Measurements from ENCODE around the gene TOMM20.
"Not testable (repeated sequence)": the region's sequence is repeated elsewhere in the genome, so short reads cannot be mapped to it uniquely, and the experiment has no call there.

The TOMM20 gene

GRCh38 chr1:235077571-235078479, 50.8 kb downstream of the TOMM20 start:
- no peak for FAIRE-seq

- no peak for FAIRE-seq
These were observed 51.5 kb downstream of the TOMM20 start for GRCh38 chr1:235077163-235077540.

GRCh38 chr1:235076504-235077162, 52.0 kb downstream of the TOMM20 start:
- FAIRE-seq: no peak

GRCh38 chr1:235075777-235076308, 52.8 kb downstream of the TOMM20 start:
- FAIRE-seq: no peak

- no peak for FAIRE-seq
These were observed 53.4 kb downstream of the TOMM20 start for GRCh38 chr1:235075048-235075776.

- no peak for FAIRE-seq
These were observed 54.1 kb downstream of the TOMM20 start for GRCh38 chr1:235074523-235075047.

- no peak for FAIRE-seq
These were observed 54.6 kb downstream of the TOMM20 start for GRCh38 chr1:235073968-235074522.

- no peak for FAIRE-seq
These were observed 55.2 kb downstream of the TOMM20 start for GRCh38 chr1:235073331-235073967.

- FAIRE-seq: not testable (repeated sequence)
These were observed 56.1 kb downstream of the TOMM20 start for GRCh38 chr1:235072577-235072976.

- FAIRE-seq: no peak
These were observed 56.5 kb downstream of the TOMM20 start for GRCh38 chr1:235072096-235072495.

- FAIRE-seq: no peak
These were observed 57.8 kb downstream of the TOMM20 start for GRCh38 chr1:235070819-235071218.

GRCh38 chr1:235069577-235070563, 58.8 kb downstream of the TOMM20 start:
- FAIRE-seq: no peak

- FAIRE-seq: no peak
These were observed 59.5 kb downstream of the TOMM20 start for GRCh38 chr1:235069176-235069575.

GRCh38 chr1:235068158-235069121, 60.2 kb downstream of the TOMM20 start:
- no peak for FAIRE-seq

- FAIRE-seq: no peak
These were observed 61.1 kb downstream of the TOMM20 start for GRCh38 chr1:235067396-235068157.

GRCh38 chr1:235063068-235063765, 65.4 kb downstream of the TOMM20 start:
- FAIRE-seq: no peak

GRCh38 chr1:235060607-235061470, 67.8 kb downstream of the TOMM20 start:
- FAIRE-seq: no peak
